ENCODE measurements around the gene PTPN1. TPM values are rescaled to one million over a fixed set of nuclear protein-coding genes. Genes with fewer than 3 reads are reported as not detected.
A peak's percentile ranks its signal among the peaks of the same experiment; 100 is the strongest.

Gene PTPN1
- total and polyA plus RNA-seq, 2 of the 13 experiments (the other 11 are each of a cell fraction or from before 2014, with no cell fraction given), result 17.7 to 37.2 TPM

- no peak for TF ChIP-seq PRDM15 (CRISPR knock-in tag; IDR thresholded peaks at IDR 0.05)
- TF ChIP-seq ELK4 (CRISPR knock-in tag; IDR thresholded peaks at IDR 0.05; ENCODE audit: borderline replicate concordance), result no peak
- no peak for TF ChIP-seq PBX3 (CRISPR knock-in tag; IDR thresholded peaks at IDR 0.05; ENCODE audit: borderline replicate concordance)
- TF ChIP-seq ZNF7 (CRISPR knock-in tag; IDR thresholded peaks at IDR 0.05), result no peak
- no peak for TF ChIP-seq RBAK (CRISPR knock-in tag; IDR thresholded peaks at IDR 0.05)
- TF ChIP-seq POLR2AphosphoS5 (IDR thresholded peaks at IDR 0.05; ENCODE audit: low read depth, low read length), result no peak
- no peak for TF ChIP-seq NFKBIZ (CRISPR knock-in tag; IDR thresholded peaks at IDR 0.05)
- TF ChIP-seq ZFP37 (CRISPR knock-in tag; IDR thresholded peaks at IDR 0.05; ENCODE audit: borderline replicate concordance), result peak; percentile 51; the same call in 1 of the 2 replicates
- no peak for TF ChIP-seq PHF8 (CRISPR knock-in tag; IDR thresholded peaks at IDR 0.05)
- no peak for TF ChIP-seq ZNF629 (CRISPR knock-in tag; conservative IDR thresholded peaks at IDR 0.05)
- TF ChIP-seq GATAD2A (CRISPR knock-in tag; IDR thresholded peaks at IDR 0.05), result peak; percentile 77
- TF ChIP-seq ZNF552 (CRISPR knock-in tag; IDR thresholded peaks at IDR 0.05; ENCODE audit: borderline replicate concordance), result no peak
- peak; percentile 73; the same call in 1 of the 2 replicates for TF ChIP-seq ZNF766 (CRISPR knock-in tag; IDR thresholded peaks at IDR 0.05; ENCODE audit: borderline replicate concordance)
- TF ChIP-seq KDM1A (CRISPR knock-in tag; IDR thresholded peaks at IDR 0.05), result no peak
- no peak for TF ChIP-seq KLF6 (CRISPR knock-in tag; IDR thresholded peaks at IDR 0.05)
- no peak for TF ChIP-seq ZEB1 (IDR thresholded peaks at IDR 0.05; ENCODE audit: insufficient replicate concordance, low read depth)
- TF ChIP-seq TEF (CRISPR knock-in tag; IDR thresholded peaks at IDR 0.05), result no peak
- no peak for TF ChIP-seq CC2D1A (CRISPR knock-in tag; IDR thresholded peaks at IDR 0.05)
- no peak for TF ChIP-seq ZMAT5 (CRISPR knock-in tag; IDR thresholded peaks at IDR 0.05; ENCODE audit: borderline replicate concordance, low read depth)
- TF ChIP-seq FOSL2 (CRISPR knock-in tag; IDR thresholded peaks at IDR 0.05), result peak; percentile 55; the same call in 1 of the 2 replicates
- TF ChIP-seq SOX5 (CRISPR knock-in tag; IDR thresholded peaks at IDR 0.05; ENCODE audit: borderline replicate concordance), result peak; percentile 53
These were observed 31.8 kb upstream of the PTPN1 start (continued) for GRCh38 chr20:50478162-50478990.
